Measurements from ENCODE around the gene GRIP1.

GRIP1 gene
- long read RNA-seq, partial matches to known transcripts, result 1 of 4 reads
- long read RNA-seq, other reads (novel, unspliced or antisense), result 3 of 4 reads

DNA sequence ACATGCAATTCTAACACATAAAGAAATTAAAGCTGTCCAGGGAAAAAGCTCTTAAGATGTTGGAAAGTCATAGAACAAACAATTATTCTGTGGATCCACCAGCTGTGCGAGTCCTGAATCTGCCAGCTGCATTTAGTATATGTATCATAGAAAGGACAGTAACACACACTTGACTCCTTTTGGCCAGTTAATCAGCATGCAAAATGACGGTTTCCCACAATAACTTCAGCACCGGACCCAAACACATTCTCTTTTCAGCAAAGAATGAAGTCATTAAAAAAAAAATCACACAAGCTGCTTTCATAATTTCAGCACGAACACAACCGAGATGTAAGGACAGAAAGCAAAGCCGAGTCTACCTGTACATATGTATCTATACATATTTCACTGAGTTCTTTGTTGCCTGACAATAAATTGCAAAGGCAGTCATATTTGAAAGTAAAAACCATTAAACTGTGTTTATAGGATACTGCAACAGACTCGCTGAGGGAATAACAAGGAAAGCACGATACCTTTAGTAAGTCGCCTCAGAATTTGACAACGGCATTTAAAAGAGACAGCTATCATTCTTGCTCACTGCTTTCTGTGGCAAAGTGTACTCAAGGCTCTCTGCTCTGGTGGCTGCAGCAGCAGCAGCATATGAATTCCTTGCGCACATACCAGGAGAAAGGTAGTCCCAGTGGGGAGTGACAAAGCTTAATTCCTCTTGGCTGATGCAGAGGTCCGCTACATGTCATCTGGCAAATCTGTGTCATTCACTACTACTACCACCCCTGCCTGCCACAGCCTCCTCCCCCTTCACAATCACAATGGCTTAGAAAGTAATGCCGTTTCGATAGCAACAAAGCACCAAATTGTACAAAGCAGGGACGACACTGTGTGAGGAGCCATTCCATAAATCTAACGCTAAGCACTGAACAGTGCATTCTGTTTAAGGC lies at the start of gene GRIP1:
Gene GRIP1 (minus strand): TSS at position 739 of the 938 bp plus-strand sequence. CDS start 172 bp downstream, at position 567.
- Histone ChIP-seq H3K4me3 (replicated peaks; ENCODE audit: insufficient read depth, low read length) (no peak within 1 kb of the TSS), H3K27me3 (ENCODE audit: insufficient read depth, poor library complexity, severe bottlenecking) (peaks cover 3% of the 10 kb centered on the region)
- no peak for DNase-seq (ENCODE audit: low read depth in 1 of 2, low spot score in 1 of 2)

GRCh38 chr12:66726556-66726955 lies 47.7 kb upstream of the GRIP1 start:
- Histone ChIP-seq H3K27me3 (ENCODE audit: insufficient read depth, poor library complexity, severe bottlenecking) (no peaks in the 10 kb centered on the region), H3K4me3 (replicated peaks; ENCODE audit: insufficient read depth, low read length) (no peak overlapping the region), H3K27ac (replicated peaks) (no peak overlapping the region)
- DNase-seq (ENCODE audit: low read depth in 1 of 2, low spot score in 1 of 2), result no peak
- no peak for TF ChIP-seq POLR2AphosphoS5 (IDR thresholded peaks at IDR 0.05; ENCODE audit: low read depth)
- no peak for TF ChIP-seq CTCF (IDR thresholded peaks at IDR 0.05; ENCODE audit: insufficient read depth, low read length)
- no peak for TF ChIP-seq SPI1 (IDR thresholded peaks at IDR 0.05; ENCODE audit: borderline replicate concordance, low read depth)
- no peak for TF ChIP-seq REST (IDR thresholded peaks at IDR 0.05; ENCODE audit: insufficient replicate concordance, low read depth)
- no peak for TF ChIP-seq GABPA (IDR thresholded peaks at IDR 0.05; ENCODE audit: low read depth)

More for the DNA sequence above, at the start of gene GRIP1:
- TF ChIP-seq REST (IDR thresholded peaks at IDR 0.05; ENCODE audit: insufficient replicate concordance, low read depth), result no peak
- TF ChIP-seq CTCF (IDR thresholded peaks at IDR 0.05; ENCODE audit: insufficient read depth, low read length), result no peak
- TF ChIP-seq POLR2AphosphoS5 (IDR thresholded peaks at IDR 0.05; ENCODE audit: low read depth), result no peak
- no peak for TF ChIP-seq SPI1 (IDR thresholded peaks at IDR 0.05; ENCODE audit: borderline replicate concordance, low read depth)
- no peak for TF ChIP-seq GABPA (IDR thresholded peaks at IDR 0.05; ENCODE audit: low read depth)
- no peak within 1 kb of the TSS for H3K27ac ChIP-seq (replicated peaks)

DNA sequence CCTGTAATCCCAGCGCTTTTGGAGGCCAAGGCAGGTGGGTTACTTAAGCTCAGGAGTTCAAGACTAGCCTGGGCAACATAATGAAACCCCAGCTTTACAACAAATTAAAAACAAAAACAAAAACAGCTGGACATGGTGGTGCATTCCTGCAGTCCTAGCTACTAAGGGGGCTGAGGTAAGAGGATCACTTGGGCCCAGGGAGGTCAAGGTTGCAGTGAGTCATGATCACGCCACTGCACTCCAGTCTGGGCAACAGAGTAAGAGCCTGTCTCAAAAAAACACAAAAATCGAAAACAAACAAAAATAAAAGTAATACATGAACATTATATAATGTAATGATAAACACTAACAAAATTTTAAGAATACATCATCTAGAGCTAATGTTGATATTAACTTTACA lies 46.2 kb upstream of the GRIP1 start:
- no peak overlapping the region for H3K27ac ChIP-seq (replicated peaks)
- H3K27me3 ChIP-seq (ENCODE audit: insufficient read depth, poor library complexity, severe bottlenecking), result no peaks in the 10 kb centered on the region
- no peak for TF ChIP-seq CTCF (IDR thresholded peaks at IDR 0.05; ENCODE audit: insufficient read depth, low read length)
- DNase-seq (ENCODE audit: low read depth in 1 of 2, low spot score in 1 of 2), result no peak
- no peak overlapping the region for H3K4me3 ChIP-seq (replicated peaks; ENCODE audit: insufficient read depth, low read length)
